Stimulated activated CD4-positive, alpha-beta T cell treated with anti-CD3 and anti-CD28 coated beads, Interleukin-12 subunit alpha, Interleukin-12 subunit beta, amount 100 ng/mL, for 24 hours (primary cell): ENCODE data around the gene EMP3.
"Not testable (repeated sequence)": the region's sequence is repeated elsewhere in the genome, so short reads cannot be mapped to it uniquely, and the experiment has no call there.

Source experiments
- DNase-seq, 2 experiments: peaks; one replicate each; pipeline ENCODE4 v3.0.0-alpha.2; 2020; ENCODE audit warnings: low read depth in 2 of 2

EMP3 gene

GRCh38 chr19:48317708-48317960 lies 7.7 kb upstream of the EMP3 start:
- not testable (repeated sequence) for DNase-seq

DNA sequence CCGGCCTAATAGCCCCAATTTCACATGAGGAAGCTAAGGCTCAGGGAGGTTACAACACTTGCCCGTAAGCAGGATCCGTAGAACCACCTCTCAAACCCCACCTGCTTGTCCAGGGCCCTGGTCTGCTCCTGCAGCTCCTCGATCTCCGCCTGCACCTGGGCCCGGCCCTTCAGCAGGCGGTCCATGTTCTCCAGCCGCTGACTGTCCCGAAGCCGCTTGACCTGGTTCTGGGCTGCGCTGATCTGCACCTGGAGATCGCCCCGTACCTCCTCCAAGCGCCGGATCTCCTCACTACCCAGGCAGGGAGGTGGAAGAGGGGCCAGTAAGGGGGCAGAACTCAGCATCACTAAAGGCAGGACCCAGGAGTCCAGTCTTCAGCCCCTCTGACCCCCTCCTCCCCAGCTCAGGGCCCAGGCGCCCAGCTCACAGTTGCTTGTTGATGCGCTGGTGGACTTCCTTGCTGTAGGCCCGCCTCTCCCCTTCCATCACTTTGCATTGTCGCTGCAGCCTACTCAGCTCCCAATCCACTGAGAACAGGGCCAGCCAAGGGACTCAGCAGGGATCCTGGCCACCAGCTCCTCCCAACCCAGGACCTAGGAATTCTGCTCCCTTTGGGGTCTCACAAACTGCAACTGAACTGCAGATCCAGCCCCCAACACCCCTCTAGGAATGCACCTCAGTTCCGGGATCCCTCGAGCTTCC lies 6.9 kb upstream of the EMP3 start:
- DNase-seq, result no peak

GRCh38 chr19:48319647-48320541 lies 5.5 kb upstream of the EMP3 start:
- peak; percentile 54 to 72 for DNase-seq

- DNase-seq, result peak; percentile 78 to 97
Observed at GRCh38 chr19:48321372-48321621, 4.1 kb upstream of the EMP3 start.

DNA sequence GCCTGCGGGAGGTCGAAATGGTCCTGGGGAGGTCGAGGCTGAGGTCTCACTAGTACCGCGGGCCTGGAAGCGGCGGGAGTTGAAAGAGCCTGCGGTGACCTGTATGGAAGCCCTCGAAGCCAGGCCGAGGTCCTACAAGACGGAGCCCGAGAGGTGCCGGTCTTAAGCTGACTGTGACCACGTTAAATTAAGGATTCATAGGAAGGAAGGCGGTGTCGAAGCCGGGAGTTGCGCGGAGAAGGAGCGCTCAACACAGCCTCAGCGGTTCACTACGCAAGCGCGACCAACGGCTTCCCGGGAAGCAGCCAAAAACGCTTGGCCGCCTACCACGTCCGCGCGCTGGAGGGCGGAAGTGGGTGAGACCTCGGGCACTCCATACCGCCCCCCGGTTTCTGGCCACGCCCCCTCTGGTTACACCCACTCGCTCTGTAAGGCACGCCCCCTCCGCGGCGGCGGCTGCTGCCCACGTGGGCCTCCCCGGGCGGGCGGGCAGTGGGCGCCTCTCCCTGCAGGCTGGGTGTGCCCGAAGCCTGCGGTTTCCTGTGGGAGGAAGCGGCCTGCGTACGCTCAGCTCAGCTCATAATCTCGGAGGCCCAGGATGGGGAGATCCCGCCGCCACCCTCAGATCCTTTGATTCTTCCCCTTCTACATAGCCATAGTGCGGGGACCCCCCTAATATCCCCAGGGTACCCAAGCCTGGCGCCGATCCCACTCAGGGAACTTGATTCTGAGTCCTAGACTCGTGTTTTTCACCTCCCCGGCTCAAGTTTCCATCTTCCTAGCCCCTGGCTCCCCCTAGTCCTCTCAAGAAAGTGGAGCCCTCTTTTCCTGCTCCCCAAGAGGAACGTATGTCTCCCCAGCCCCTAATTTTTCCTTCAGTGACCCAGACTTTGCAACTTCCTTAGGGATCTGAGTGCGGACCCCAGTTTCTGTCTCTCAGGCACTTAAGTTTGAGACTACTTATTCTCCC lies 3.4 kb upstream of the EMP3 start:
- DNase-seq, result peak; percentile 91 to 98

DNA sequence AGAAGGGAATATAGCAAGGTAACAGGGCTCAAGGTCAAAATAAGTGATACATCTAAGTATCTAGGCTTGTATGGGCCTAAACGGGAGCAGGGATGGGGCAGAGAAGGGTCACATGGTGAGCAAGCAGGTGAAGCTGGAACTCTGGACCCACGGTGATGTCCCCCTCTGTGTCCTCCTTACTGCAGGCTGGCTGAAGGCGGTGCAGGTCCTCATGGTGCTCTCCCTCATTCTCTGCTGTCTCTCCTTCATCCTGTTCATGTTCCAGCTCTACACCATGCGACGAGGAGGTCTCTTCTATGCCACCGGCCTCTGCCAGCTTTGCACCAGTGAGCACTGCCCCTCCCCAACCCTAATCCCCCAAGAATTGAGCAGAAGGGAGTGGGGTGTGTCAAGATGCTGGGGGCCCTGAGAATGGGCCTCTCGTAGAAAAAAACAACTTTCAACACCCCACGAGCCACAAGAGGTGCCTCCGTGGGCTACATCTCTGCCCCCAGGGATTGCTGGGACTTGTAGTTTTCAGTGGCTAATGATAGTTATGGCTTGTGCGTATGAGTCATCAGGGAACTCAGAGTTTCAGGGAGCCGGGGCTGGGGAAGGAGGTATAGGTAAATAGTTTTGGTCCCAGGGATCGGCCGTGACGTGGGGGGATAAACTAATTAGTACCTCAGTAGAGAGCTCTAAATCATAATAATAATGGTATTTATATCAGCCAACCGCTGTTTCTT lies 4.0 kb downstream of the EMP3 start:
- no peak for DNase-seq

DNA sequence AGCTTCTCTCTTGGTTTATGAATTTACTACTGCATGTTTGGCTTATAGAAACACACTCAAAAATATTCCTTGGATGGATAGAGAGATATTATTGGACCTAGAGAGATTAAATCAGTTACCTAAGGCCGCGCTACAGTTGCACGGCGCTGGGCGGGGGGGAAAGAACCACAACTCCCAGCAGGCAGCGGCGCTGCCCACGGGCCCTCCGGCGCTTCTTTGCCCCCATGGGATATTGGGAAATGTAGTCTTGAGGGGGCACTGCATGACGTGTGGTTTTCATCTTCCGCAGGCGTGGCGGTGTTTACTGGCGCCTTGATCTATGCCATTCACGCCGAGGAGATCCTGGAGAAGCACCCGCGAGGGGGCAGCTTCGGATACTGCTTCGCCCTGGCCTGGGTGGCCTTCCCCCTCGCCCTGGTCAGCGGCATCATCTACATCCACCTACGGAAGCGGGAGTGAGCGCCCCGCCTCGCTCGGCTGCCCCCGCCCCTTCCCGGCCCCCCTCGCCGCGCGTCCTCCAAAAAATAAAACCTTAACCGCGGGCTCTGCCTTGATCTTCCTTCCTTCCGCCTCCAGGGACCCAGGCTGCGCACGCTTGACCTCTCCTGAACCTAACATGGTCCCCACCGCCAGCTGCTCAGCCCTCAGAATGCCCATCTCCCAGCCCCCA lies 4.8 kb downstream of the EMP3 start:
- DNase-seq, result peak; percentile 62 to 69

DNA sequence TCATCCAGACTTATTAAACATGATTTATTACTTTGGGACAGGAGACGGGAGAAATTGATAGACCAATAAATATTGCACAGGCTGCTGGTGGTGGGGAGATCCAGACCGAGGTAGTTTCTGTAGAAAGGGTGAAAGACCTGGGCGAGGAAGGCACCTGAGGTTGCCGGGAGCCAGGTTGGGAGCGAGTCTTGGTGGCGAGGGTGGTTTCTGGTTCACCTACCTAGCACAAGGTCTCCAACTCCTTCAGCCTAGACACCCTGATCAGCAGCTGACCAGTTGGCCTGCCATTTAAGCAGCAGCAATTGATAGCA lies 7.0 kb downstream of the EMP3 start:
- no peak for DNase-seq

DNA sequence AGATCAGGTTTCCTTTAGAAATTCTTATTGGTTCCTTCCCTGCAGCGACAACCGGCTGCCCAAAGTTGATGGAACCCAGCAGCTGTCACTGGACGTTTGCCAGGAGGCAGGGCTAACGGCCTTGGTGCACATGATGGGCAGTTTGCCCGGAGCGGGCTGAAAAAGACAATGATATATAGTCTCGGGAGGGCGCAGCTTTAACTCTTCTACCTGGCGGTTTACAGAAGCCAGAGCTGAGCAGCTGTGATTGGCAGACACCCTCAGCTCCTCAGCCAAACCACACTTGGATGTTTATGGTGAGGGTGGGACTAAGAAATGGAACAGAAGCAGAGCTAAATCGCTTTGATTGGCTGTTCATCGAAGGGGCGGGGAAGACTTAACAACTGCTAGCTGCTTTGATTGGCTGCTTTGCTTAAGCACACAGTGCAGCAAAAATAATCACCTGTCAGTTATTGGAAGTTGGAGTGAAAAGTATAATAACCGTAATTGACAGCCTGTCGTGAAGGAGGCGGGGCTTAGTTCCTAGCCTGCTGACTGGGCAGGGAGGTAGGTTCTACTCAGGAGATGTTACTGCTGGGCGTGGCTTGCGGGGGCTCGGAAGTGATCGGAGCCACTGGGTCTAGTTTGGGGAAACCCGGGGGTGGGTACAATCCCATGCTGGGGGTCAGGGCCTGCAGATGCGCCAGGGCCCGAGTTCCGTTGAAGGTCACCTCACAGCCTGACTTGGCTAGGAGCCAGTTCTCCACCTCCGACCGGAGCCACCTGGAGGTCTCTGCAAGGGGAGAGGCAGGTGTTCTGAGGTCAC lies 7.5 kb downstream of the EMP3 start:
- peak; percentile 74 to 86 for DNase-seq

- DNase-seq, result peak; percentile 79 to 91
Observed at GRCh38 chr19:48333467-48334384, 8.4 kb downstream of the EMP3 start.

DNA sequence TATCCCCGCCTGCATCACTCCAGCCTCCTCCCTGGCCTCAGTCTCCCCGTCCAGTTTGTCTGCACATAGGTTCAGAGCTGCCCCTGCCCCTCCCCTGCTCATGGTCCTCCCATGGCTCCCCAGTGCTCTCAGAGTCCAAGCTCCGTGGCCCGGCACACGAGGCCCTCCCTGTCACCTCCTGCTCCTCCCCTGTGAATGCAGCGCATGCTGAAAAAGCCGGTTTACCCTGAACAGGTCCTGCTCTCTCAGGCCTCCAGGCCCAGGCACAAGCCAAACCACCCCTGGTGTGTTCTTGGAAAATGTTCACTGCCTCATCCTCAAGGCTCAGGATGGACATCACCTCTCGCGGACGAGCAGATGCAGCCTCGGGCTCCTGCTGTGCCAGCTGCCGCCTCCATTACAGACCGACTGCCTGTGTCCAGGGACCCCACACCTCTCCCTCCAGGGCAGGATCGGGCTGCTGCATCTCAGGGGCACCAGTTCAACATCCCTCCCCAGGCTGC lies 13.0 kb downstream of the EMP3 start:
- no peak for DNase-seq

DNA sequence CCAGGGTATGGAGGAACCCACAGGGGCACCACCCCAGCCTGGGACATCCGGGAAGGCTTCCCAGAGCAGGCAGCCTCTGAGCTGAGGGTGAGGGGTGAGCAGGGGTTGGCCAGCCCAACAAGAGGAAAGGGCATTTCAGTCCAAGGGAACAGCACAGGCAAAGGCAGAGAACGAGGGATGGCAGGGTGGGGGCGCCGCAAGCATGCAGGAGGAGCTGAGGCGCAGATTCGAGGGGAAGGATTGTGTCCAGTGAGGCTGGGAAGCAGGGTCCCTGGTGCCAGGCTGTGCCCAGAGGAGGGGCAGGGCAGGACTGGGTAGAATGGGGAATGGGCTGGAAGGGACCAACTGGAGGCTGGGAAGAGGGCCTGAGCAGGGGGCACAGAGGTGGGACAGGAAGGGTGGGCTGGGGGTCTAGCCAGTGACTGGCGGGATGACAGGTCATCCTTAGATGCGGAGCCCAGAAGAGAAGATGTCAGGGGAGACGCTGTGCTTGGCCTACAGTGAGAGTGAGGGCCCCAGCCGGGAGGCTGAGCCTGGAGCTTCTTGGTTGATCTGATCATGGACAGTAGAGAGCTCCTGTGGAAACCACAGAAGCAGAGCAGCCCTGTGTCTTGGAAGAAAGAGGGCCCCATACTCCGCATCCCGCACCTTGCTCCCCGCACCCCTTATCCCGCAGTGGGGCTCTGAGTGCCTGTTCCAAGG lies 13.6 kb downstream of the EMP3 start:
- no peak for DNase-seq

DNA sequence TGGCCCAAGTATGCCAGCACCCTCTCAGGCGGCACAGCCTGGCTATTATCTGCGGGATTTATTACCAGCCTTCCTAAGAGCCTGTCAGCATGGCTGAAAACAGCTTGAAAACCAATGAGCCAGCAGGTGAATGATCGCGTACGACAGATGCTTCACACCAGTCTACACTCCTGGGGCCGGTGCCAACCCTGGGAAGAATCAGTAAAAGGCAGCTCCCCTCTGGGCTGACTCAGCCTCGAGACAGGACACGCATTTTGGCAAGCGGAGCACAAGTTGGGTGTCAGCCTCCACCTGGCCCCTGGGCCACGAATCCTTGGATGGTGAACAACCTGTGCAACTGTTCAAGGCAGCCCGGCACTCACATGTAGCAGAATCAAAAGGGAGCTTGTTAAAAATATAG lies 15.6 kb downstream of the EMP3 start:
- DNase-seq, result no peak

GRCh38 chr19:48341515-48342413 lies 16.4 kb downstream of the EMP3 start:
- no peak for DNase-seq

GRCh38 chr19:48342414-48342738 lies 17.0 kb downstream of the EMP3 start:
- DNase-seq, result no peak

GRCh38 chr19:48342841-48343540 lies 17.6 kb downstream of the EMP3 start:
- no peak for DNase-seq

- no peak for DNase-seq
Observed at GRCh38 chr19:48344892-48345291, 19.5 kb downstream of the EMP3 start.
